DOHH2 (cell line): Measurements from ENCODE around the gene TULP1.

Experiments used
- CTCF ChIP-seq: fragments of 200-600 bp; sonication (generic); IDR thresholded peaks from one replicate; pipeline ENCODE4 v1.5.1; 2014; ENCODE audit warnings: antibody characterized with exemption, mild to moderate bottlenecking, low read depth, low read length; ENCODE audit not compliant: poor library complexity, severe bottlenecking
- EZH2phosphoT487 ChIP-seq: fragments of 200-600 bp; sonication (generic); IDR thresholded peaks from 2 replicates; pipeline ENCODE4 v1.6.1; 2017; ENCODE audit warnings: borderline replicate concordance, mild to moderate bottlenecking, antibody characterized with exemption, low read length, moderate library complexity, mixed read lengths

GRCh38 chr6:35501784-35502183 lies 10.9 kb downstream of the TULP1 start:
- TF ChIP-seq CTCF: no peak
- TF ChIP-seq EZH2phosphoT487: no peak
